GM18907 (cell line): ENCODE results near the gene BCAS3.

Source experiments
- ATAC-seq: cut with Tn5 transposase; IDR thresholded peaks from one replicate; pipeline ENCODE4 v1.9.1; 2021; ENCODE audit warnings: mild to moderate bottlenecking, moderate library complexity; ENCODE audit not compliant: unreplicated experiment

The BCAS3 gene

DNA sequence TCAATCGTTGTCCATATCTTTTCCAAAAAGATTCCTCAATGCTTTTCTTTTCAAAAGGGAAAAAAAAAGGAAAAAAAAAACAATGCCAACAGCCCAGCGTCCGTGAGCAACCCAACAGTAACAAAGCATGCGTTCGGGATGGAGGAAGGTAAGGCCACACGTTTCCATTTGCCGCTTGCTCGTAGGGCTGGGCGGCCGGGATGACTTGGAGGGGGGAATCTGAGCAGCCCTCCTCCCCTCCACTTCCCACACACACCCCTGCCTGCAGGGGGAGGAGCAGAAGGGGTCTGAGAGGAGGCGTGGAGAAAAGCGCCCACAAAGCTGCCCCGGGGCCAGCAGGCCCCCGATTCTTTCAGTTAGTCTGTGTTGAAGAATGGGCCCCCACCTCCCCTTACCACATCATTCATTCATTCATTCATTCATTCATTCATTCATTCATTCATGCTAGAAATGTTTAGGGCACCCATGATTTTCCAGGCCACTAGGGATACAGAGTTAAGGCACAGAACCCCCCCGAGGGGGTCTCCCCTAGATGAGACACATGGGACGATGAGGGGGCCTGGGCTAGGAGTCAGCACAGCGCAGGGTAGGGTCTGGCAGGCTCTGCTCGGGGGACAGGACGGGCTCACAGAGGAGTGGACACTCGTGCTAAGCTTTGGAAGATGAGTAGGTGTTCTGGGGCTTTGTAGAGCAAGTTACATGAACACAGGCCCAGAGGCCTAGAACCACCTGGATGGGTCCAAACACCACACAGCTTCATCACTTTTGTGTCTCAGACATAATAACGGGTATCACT, 711.1 kb downstream of the BCAS3 start:
- no peak for ATAC-seq

DNA sequence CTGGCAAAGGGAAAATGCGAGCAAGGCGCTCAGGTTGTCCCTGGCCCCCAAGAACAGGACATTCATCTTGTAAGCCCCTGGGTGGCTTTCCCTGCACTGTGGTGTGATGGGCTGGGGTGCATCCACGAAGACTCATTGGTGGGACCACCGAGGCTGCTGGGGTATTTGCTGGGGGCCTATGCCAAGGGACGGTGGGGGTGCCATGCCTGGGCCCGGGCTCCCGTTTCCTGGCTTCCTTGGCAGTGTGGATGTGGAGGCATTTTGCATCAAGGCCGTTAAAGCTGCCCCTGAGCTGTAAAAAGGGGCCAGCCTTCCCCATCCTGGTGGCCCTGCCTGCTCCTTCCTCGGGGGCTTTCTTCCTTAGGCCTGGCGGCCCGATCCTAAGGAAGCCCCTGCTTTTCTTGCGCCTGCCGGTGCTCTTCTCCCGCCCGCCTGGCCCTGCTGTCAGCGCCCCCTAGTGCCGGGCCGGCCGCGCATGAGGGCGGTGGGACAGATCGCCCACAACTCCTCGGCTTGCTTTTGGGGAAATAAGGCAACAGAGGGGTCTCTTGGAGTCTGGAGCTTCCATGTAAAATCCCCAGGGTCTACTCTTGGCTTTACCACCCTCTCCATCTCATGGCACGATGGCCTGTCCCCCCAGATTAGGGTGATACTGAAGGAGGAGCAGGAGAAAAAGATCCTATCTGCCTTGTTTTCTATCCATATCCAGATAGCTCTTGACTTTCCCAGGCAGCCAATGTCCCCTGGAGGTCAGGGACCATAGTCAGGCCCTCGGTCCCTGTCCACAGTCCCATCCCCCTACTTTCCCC, 712.2 kb downstream of the BCAS3 start:
- ATAC-seq: no peak

DNA sequence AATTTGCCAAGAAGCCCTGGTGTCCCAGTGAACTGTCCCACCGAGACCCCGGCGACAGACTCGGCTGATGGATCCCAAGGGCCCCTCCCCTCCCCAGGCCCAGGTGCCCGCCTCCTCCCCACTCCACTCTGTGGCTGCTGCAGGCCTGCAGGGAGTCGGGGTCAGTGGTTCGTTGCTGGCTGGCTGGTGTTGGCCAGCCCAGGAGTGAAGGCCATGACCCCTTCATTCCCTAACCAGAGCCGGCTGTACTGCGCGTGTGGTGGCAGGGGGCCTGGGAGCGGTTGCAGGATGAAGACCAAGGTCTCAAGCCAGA, 712.8 kb downstream of the BCAS3 start:
- ATAC-seq: no peak

DNA sequence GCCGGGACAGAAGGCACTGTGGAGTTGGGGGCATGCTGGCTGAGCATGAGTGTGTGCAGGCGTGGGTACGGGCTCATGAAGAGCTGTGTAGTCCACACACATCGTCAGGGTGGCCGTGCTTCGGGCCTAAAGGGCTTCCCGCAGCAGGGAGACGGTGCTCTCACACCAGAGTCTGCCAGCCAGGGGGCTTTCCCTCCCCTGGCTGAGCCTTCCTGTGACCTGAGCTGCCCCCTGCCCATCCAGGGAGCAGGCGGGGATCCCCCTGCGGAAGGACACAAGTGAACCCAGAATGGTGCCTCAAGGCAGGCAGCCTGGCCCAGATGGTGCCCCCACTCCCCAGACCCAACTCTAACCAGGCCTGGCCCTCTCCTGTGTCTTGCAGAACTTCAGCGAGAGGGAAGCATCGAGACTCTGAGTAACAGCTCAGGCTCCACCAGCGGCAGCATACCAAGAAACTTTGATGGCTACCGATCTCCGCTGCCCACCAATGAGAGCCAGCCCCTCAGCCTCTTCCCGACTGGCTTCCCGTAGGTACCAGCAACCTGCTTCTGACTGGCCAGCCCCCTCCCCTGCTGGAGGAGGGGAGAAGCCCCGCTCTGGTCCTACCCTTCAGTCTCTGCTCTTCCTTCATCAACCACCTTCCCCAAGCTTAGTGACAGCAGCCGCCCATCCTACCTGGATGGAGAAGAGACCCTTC, 714.1 kb downstream of the BCAS3 start:
- no peak for ATAC-seq

DNA sequence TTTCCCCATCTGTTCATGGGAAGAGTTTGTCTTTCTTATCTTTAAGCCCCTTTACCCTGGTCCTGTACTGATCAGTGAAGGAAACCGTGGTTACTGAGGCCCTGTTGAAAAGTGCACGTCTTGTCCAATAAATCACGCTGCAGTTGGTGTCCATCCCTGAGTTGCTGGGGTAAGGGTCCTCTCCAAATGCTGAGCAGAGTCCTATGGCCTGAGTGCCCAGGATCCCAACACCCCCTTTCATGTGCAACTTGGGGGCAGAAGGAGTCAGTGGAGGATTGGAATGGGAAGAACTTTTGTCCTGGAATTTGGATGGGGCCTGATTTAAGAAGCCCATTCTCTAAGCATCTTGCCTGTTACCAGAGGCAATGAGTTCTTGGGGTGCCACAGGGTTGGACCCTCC, 715.0 kb downstream of the BCAS3 start:
- no peak for ATAC-seq

DNA sequence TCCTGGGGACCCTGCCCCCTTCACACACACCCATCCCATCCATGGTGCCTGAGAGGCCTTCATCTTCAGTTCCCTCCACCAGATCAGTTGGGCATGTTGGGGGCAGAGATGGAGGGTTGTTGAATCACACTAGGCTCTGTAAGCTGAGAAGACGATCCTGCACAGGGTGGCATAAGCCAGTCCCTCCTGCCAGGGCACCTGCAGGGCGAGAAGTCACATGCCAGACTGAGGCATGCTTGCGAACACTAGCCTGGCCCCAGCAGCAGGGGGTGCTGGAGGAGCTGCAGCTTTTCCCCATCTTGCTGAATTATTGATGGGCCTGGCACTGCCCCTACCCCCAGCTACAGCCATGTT, 715.9 kb downstream of the BCAS3 start:
- no peak for ATAC-seq

DNA sequence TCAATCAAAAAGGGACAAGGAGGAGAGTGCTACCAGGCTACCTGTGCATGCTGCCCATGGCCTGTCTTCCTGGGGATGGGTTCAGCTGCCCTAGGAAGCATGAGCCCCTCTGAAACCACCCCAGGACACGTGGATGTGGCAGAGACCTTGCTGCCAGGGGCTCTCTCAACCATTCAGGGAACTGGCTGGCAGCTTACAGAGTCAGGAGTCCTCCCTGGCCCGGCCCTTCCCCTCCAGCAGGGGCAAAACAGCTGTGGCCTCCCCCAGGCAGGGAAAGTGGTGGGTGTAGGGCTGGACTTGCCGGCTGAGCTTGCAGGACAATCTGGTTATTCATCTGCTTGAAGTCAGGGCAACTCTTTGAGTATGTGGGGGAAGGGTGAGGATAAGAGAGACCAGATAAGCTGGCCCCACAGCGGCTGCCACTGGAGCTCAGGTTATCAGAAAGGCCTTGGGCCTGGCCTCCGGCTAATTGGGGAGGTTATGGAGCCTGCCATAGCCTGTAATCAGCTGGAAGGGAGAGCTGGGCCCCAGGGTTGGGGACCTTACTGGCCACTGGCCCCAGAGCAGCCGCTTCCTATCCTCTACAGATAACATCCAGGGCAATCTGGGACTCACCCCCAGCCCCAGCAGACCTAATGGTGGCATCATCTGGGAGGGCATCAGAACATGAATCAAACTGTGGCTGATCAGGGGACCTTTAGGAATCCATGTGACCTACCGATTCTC, 716.4 kb downstream of the BCAS3 start:
- no peak for ATAC-seq

DNA sequence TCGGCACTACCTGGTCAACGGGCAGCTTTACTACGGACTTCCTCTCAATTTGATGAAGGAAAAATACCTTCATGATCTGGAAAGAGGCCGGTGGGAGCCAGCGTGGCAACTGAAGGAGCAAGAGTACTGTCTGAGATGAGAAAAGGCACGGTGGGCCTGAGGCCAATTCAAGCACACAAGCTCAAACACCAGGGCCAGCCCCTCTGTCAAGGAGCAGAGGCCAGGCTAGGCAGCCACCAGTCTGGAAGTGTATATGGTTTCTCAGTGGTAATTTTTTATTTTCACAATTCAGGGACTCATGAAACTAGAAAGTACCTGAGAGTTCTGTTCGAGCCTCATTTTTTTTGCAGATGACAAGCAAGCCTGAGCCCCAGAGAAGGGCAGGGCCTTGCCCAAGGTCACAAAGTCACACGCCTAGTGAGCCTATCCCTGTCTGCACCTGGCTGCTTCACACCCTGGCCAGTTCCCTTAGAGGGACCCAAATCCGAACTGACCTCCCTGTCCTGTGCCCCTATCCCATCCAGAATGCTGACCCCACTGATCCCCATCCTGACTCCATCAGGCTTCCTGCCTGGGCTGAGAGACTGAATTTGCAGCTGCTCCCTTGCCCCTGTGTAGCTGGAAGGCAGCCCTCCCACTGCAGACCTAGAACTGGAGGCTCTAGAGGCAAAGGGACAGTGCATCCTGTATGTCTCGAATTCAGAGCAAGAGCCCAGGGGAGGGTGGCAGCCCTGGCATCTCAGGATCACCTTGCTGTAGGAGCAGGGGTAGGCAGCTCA, 717.2 kb downstream of the BCAS3 start:
- ATAC-seq: no peak

DNA sequence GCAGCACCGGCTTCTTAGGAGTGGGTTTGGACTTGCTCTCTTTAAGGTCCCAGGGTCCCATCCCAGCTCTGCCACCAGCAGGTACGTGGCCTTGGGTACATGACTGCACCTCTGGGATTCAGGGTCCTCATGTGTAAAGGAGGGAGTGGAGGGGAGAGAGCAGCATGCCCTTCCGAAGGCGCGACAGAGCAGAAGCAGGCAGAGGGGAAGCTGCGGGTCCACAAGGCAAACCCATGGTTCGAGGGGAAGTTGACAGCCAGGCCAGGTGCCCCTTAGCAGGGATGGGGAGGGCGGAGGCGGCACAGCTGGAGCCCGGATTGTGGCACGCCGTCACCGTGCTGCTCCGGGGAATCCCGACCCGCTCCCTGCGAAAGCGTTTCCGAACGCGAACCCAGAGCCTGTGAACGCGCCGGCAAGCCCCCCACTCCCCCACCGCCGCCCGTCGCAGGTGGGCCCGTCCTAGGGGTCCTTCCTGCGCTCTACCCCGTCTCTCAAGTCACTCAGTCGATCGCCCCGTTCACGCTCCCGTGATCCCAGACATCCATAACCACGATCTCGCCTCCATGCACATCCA, 717.8 kb downstream of the BCAS3 start:
- ATAC-seq: no peak

DNA sequence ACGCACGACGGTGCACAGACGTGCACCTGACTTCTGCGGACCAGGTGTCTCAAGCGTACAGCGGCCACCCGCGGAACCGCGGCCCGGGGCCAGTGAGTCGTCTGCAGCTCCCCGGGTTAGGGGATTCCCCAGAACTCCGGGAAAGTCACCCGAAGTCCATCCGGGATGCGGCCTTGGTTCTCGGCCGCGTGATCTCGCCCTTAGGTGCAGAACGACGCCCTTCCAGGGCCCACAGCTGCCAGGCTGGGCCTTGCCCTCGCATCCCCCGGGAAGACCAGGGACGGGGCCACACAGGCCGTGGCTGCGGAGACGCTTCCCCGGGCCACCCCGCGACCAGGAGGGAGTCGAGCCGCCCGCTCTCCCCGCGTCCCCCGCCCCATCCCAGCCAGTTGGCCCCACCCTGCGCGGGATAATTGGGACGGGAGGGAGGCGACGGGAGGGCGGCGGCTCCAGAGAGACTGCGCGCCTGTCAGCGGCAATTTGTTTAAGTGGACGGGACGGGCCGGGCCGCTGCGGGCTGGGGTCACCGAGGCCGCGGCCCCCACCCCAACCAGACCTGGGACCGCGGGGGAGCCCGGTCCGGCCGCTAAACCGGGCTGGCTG, 718.4 kb downstream of the BCAS3 start:
- no peak for ATAC-seq

DNA sequence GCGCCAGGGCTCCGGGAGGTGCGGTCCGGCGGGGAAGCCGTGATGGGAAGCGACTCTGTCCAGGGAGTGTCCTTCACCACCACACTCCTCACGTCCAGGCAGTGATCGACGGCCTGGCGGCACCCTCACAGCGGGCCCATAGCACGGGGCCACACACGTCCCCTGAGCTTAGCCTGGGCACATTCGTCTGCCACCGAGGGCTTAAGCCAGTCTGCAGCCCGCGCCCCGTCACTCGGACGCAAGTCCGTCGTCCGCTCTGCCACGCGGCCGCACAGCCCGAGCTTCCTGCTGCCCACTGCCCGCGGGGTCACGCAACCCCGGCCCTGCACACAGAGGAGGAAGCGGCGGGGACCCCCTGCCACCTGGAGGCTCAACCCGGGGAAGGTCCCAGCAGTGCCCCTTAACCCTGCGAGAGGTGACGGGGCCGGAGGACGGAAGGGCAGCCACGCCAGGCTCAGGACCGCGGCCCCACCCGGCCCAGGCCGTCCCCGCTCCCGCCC, 719.0 kb downstream of the BCAS3 start:
- ATAC-seq: no peak

DNA sequence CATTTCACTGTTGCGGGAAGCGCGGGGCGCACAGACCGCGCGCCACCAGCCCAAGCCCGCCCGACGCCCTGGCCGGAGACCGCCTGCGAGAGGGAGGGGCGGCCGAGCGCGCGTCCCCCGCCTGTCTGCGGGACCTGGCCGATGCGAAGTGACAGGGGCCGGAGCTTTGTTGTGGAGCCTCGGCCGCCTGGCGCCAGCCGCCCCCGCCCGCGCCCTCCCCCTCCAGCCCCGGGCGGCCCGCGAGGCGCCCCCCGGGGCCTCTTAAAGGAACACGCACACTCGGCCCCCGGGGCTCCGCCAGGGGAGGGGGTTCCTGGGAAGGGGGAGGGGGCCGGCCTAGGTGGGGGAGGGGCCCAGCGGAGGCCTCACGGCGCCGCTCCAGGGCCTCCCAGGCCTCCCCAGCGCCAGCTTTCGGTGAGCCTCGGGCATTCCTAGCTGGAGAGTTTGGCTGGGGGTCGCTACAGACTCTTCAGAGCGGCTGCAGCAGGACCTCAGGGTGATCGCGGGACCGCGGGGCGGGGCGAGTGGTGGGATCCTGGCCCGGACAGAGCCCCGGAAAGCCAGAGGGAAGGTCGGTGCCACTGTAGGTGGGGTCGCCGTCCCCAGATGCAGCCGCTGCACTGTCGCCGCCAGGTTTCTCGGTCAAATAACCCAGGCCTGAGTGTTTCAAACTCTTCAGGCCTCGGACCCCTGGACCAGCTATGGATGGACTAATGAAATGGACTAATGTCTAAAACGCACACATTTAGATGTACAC, 719.6 kb downstream of the BCAS3 start:
- no peak for ATAC-seq

DNA sequence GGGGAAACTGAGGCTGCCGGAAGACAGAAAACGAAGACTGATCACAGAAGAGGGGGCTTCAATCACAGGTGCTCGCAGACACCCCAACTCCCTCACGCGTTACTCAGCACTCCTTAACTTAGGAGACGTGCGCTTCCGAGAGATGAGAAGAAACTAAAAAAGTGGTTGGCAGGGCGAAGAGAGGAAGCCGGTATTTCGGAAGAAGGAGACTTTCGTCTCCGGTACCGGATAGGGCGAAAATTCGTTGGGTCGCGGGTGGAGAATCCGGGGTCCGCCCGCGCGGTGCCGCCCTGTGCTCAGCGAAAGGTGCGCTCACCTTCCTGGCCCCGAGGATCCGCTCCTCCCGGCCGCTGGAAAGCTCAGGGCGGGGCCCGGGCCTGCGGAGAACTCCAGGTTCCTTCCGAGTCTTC, 721.1 kb downstream of the BCAS3 start:
- ATAC-seq: no peak

DNA sequence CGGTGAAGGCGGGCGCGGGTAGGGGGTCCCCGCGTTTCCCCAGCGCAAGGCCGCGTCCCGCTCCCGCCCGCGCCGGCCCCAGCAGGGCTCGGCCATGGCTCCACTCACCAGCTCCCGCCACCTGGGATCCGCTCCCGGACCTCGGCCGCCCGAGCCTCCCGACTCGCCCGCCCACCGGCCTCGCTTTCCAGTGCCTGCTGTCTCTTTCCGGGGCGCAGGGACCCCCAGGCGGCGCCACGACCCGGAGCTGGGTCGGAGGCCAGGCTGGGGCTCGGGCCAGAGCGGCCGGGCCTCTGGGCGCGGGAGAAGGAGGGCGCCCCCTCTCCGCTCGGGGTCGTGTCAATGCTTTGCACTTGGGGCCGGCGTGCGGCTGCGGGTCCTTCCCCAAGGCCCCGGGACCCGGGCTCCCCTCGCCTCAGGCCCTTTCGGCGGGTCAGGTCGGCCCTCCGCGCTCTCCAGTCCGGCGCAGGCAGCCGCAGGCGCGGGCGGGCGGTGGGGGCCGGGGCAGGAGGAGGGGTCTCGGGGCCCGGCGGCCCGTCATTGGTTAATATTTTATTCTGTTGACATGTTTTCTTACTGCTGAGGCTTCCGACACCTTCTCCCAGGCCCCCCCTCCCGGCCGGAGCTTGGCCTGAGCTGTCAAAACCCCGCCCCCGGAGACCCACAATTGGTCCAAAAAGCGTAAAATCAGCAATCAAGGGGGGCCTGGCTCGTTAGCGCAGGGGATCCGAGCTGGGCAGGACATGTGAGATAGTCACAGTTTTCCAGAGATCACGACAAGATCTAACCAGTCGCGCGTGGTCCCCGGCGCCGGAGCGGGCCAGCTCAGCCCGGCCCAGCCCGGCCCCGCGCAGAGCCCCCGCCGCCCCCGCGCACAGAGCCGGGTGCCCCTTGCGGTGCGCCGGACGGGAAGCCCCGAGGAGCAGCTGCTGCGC, 721.7 kb downstream of the BCAS3 start, which contains the start of gene TBX2:
TSS of gene TBX2 (plus strand) at position 713 of the 935 bp plus-strand sequence. CDS start 334 bp downstream, outside the sequence.
- no peak for ATAC-seq

DNA sequence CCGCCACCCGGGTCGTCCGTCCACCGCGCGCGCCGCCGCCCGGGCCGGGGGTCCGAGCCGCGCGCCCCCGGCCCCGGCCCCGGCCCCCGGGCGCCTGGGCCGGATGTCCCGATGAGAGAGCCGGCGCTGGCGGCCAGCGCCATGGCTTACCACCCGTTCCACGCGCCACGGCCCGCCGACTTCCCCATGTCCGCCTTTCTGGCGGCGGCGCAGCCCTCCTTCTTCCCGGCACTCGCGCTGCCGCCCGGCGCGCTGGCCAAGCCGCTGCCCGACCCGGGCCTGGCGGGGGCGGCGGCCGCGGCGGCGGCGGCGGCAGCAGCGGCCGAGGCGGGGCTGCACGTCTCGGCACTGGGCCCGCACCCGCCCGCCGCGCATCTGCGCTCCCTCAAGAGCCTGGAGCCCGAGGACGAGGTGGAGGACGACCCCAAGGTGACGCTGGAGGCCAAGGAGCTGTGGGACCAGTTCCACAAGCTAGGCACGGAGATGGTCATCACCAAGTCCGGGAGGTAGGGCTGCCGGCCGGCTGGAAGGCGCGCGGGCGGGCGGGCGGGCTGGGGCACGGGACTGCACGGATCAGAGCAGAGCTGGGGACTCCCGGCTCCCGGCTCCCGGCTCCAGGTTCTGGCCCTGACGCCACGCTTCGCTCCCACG, 722.5 kb downstream of the BCAS3 start:
- no peak for ATAC-seq

DNA sequence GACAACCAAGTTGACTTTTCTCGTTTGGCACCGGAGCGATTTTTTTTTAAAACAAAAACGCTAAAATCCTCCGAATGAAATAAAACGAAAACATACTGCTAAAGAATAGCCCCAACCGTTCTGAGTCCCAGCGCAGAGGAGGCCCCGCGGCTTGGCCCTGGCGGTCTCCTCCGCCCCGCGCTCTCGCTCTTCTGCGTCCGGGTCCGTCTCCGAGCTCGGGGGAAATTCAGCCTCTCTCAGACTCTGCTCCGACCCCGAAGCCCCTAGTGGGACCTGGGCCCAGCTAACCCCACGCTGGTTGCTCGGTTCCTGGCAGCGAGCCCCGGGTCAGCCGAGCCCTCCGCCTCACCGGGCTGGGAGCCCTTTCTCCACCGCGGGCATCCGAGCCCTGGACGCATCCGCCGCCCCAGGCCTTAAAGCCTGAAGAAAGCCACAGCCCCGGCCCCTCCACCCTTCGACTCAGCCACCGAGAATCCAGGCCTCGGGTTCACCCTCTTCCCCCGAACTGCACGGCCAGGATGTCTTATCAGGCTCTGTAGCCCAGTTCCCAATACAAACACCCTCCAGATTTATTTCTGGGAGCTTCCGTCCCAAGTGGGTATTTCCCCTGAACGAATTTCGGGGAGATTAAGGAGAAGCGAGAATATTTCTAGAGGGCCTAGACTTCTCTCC, 723.2 kb downstream of the BCAS3 start:
- no peak for ATAC-seq
